ENCODE measurements around the gene LPA. TPM values are rescaled to one million over a fixed set of nuclear protein-coding genes. Genes with fewer than 3 reads are reported as not detected.
"Not testable (repeated sequence)": the region's sequence is repeated elsewhere in the genome, so short reads cannot be mapped to it uniquely, and the experiment has no call there.

LPA gene
- not detected in 2 replicates for total RNA-seq

- not testable (repeated sequence) for DNase-seq (ENCODE audit: low read depth); H3K36me3 ChIP-seq (ENCODE audit: control insufficient read depth, insufficient read depth, low read length); H3K4me3 ChIP-seq (ENCODE audit: low read depth, low read length); H3K27me3 ChIP-seq (ENCODE audit: control insufficient read depth, insufficient read depth, low read length)
Observed at GRCh38 chr6:160664198-160664597, at the start of gene LPA. Gene LPA, minus strand, starts transcription at chr6:160664275. Its CDS starts 61 bp downstream, at chr6:160664214.

- not testable (repeated sequence) for H3K27me3 ChIP-seq (ENCODE audit: control insufficient read depth, insufficient read depth, low read length); H3K4me3 ChIP-seq (ENCODE audit: low read depth, low read length); H3K36me3 ChIP-seq (ENCODE audit: control insufficient read depth, insufficient read depth, low read length); DNase-seq (ENCODE audit: low read depth)
Observed at GRCh38 chr6:160708993-160709392, 44.9 kb upstream of the LPA start.

GRCh38 chr6:160704688-160705087 is 40.6 kb upstream of the LPA start:
- H3K27me3 ChIP-seq (ENCODE audit: control insufficient read depth, insufficient read depth, low read length); H3K4me3 ChIP-seq (ENCODE audit: low read depth, low read length); DNase-seq (ENCODE audit: low read depth); H3K36me3 ChIP-seq (ENCODE audit: control insufficient read depth, insufficient read depth, low read length): not testable (repeated sequence)

GRCh38 chr6:160701918-160702680 is 38.0 kb upstream of the LPA start, which contains the start of gene PLG:
Gene PLG, plus strand, starts transcription at chr6:160702244. Its CDS starts 61 bp downstream, at chr6:160702305.
- DNase-seq (ENCODE audit: low read depth); H3K36me3 ChIP-seq (ENCODE audit: control insufficient read depth, insufficient read depth, low read length); H3K4me3 ChIP-seq (ENCODE audit: low read depth, low read length); H3K27me3 ChIP-seq (ENCODE audit: control insufficient read depth, insufficient read depth, low read length): not testable (repeated sequence)

GRCh38 chr6:160697826-160698225 is 33.8 kb upstream of the LPA start:
- no peaks in the 10 kb centered on the region for H3K27me3 ChIP-seq (ENCODE audit: control insufficient read depth, insufficient read depth, low read length)
- TF ChIP-seq CTCF (IDR thresholded peaks at IDR 0.05; ENCODE audit: insufficient read depth, low read length, poor library complexity, severe bottlenecking): no peak
- no peak for DNase-seq (ENCODE audit: low read depth)
- H3K4me3 ChIP-seq (ENCODE audit: low read depth, low read length): no peak overlapping the region
- H3K36me3 ChIP-seq (ENCODE audit: control insufficient read depth, insufficient read depth, low read length): no peaks in the 10 kb centered on the region

GRCh38 chr6:160696884-160697283 is 32.8 kb upstream of the LPA start:
- not testable (repeated sequence) for H3K4me3 ChIP-seq (ENCODE audit: low read depth, low read length); H3K36me3 ChIP-seq (ENCODE audit: control insufficient read depth, insufficient read depth, low read length); DNase-seq (ENCODE audit: low read depth); H3K27me3 ChIP-seq (ENCODE audit: control insufficient read depth, insufficient read depth, low read length)

- H3K27me3 ChIP-seq (ENCODE audit: control insufficient read depth, insufficient read depth, low read length); H3K4me3 ChIP-seq (ENCODE audit: low read depth, low read length); DNase-seq (ENCODE audit: low read depth); H3K36me3 ChIP-seq (ENCODE audit: control insufficient read depth, insufficient read depth, low read length): not testable (repeated sequence)
Observed at GRCh38 chr6:160695622-160696021, 31.5 kb upstream of the LPA start.

GRCh38 chr6:160695025-160695424 is 30.9 kb upstream of the LPA start:
- not testable (repeated sequence) for H3K4me3 ChIP-seq (ENCODE audit: low read depth, low read length); H3K27me3 ChIP-seq (ENCODE audit: control insufficient read depth, insufficient read depth, low read length); DNase-seq (ENCODE audit: low read depth); H3K36me3 ChIP-seq (ENCODE audit: control insufficient read depth, insufficient read depth, low read length)

GRCh38 chr6:160692369-160692959 is 28.4 kb upstream of the LPA start:
- no peak overlapping the region for H3K4me3 ChIP-seq (ENCODE audit: low read depth, low read length)
- TF ChIP-seq CTCF (IDR thresholded peaks at IDR 0.05; ENCODE audit: insufficient read depth, low read length, poor library complexity, severe bottlenecking): no peak
- no peak for DNase-seq (ENCODE audit: low read depth)
- no peaks in the 10 kb centered on the region for H3K36me3 ChIP-seq (ENCODE audit: control insufficient read depth, insufficient read depth, low read length)
- H3K27me3 ChIP-seq (ENCODE audit: control insufficient read depth, insufficient read depth, low read length): no peaks in the 10 kb centered on the region

All from kidney epithelial cell (primary cell).